Stimulated activated naive CD4-positive, alpha-beta T cell (primary cell): Measurements from ENCODE around the gene FAM78A.
"Not testable (repeated sequence)": the region's sequence is repeated elsewhere in the genome, so short reads cannot be mapped to it uniquely, and the experiment has no call there.

Experiments
- DNase-seq, 6 experiments: peaks; one replicate each; lab custom pipeline; 2025; lab: John Stamatoyannopoulos, UW

FAM78A gene

GRCh38 chr9:131266266-131267229 is 9.8 kb downstream of the FAM78A start:
- DNase-seq = peak in 5 of 6 experiments; percentile 36 to 60 (median 49)

GRCh38 chr9:131264231-131264630 is 12.1 kb downstream of the FAM78A start:
- peak in 5 of 6 experiments; percentile 33 to 60 (median 48) for DNase-seq

DNA sequence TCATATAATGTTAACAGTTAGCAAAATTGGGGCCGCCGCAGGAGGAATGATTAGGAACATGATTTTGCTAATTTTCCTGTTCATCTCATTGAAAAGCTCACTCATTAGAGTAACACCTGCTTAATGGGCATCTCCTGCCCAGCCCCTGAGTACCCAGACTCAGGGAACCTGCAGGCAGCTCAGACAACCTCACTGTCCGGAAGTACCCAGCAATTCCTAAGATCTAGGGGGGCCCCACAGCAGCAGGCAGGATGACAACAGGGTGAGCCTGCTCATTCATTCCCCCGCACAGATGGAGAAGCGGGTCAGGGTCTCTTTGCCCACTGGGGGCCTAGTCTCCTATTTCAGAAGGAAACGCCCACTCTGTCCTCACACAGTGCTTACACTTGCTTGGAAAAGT is 12.6 kb downstream of the FAM78A start:
- DNase-seq = no peak

GRCh38 chr9:131263033-131263343 is 13.3 kb downstream of the FAM78A start:
- DNase-seq = not testable (repeated sequence)

DNA sequence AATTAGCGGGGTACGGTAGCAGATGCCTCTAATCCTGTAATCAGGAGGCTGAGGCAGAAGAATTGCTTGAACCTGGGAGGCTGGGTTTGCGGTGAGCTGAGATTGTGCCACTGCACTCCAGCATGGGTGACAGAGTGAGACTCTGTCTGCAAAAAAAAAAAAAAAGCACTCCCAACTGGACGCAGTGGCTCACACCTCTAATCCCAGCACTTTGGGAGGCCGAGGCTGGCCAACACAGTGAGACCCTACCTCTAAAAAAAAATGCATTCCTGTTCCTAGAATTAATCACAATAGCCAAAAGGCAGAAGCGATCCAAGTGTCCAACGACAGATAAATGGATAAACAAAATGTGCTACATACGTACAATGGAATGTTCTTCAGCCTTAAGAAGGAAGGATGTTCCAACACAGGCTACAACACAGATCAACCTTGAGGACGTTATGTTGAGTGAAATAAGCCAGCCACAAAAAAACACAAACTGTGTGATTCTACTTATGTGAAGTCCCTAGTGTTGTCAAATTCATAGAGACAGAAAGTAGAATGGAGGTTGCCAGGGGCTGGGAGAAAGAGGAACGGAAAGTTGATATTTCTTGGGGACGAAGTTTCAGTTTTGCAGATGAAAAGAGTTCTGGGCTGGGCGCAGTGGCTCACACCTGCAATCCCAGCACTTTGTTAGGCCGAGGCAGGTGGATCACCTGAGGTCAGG is 13.8 kb downstream of the FAM78A start:
- DNase-seq = peak in 1 of 6 experiments; percentile 11

GRCh38 chr9:131260751-131261452 is 15.4 kb downstream of the FAM78A start:
- DNase-seq = no peak

DNA sequence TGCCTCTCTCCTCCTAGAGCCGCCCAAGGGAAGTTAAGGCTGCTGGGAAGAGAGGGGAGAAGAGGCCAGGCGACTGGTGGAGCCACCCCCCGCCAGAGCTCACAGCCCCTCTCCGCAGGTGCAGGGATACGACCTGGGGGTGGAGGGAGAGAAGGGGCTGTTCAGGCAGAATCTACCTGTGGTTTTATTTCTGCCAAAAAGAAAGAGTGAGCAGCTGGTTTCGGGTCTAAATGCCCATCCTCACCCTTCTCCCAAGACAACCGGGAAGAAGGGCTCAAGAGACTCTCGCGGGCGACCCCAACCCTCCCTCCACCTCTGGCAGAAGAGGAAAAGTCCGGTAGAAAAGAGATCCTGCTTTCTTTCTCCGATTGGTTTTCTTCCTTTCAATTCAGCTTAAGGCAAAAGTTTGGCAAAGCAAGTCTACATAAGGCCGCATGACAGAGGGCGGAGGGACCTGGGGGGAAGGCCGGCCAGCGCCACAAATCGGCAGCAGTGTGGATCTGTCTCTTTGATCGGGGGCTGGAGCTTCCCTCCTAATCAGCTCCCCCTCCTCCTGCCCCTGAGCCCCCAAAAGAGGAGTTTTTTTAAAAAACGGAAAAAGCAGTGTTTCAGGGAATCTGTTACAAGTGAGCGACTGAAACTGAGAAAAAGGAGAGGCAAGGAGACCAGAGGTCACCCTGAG is 16.3 kb downstream of the FAM78A start:
- DNase-seq = no peak

DNA sequence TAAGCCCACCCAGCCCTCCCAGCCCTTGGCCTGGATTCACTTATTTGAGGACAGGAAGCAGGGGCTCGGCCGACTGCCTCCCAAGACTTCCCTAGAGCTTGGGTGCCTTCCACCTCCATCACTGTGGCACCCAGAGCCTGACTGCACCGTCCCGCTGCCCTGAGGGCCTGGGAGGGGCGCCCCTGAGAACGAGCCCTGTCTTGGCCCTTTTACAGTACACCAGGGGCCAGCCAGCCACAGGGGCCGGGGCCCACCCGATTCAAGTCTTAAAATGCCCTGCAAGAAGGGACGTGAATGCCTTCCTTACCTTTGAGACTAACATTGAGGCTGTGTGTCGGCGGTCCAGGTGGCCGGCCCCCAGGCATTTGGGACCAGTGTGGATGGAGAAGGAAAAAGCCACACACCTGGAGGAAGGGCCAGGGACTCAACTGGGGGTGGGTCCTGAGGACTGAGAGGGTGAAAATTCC is 16.8 kb downstream of the FAM78A start:
- DNase-seq = no peak

DNA sequence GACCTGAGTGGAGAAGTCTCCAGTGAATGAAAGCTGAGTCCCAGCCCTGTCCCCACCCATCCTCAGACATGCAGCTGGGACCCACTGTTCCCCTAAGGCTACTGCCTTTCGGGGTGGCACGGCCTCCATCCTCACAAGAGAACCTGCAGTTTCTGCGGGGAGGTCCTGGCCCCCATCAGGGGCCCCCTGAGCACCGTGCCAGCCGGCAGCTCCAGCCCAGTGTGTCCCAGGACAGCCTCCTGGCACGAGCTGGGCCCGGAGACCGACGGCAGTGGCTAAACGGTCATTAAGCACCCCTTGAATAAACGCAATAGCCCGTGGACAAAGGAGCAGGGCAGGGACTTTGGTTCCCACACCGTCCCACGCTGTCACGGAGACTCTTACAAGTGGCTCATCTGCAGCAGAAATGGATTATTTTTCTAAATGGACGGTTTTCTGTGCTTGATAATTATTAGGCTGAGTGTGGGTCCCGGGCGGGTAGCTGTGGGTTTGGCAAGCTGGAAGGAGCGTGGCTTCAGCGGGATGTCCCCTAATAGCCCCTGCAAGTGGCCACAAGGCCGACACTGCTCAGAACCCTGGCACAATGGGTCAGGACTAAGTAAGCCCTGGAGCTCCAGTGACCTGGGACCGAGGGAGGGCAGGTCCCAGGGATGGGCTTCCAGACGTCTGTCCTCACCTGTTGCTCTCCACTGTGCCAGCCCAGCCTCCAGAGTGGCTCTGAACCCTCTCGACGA is 17.4 kb downstream of the FAM78A start:
- no peak for DNase-seq

- DNase-seq = no peak
Measured at GRCh38 chr9:131258186-131258585, 18.1 kb downstream of the FAM78A start.

- no peak for DNase-seq
Measured at GRCh38 chr9:131257266-131258025, 18.9 kb downstream of the FAM78A start.

DNA sequence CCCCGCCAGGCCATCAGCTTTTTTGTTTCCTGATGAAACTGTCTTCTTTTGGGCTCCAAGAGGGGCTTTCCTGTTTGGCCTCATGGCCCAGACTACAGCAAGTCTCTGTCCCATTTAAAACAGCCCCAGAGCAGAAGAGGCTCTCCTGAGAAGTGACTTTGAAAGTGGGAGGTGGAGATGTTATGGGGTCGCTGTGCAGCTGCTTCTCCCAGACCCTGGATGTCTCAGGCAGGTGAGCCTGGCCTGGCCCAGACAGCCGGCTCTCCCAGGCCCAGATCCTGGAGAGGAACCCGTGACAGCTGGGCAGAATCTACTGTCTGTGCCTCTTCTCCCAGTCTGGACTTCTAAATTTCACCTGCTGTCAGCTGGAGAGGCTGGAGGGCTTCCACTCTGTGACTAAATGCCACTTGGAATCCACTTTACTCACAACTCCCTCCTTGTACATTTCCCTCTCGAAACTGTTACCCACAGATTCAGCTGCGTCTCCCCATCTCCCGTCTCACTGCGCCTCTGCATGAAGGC is 20.6 kb downstream of the FAM78A start:
- DNase-seq = peak in 1 of 6 experiments; percentile 22

DNA sequence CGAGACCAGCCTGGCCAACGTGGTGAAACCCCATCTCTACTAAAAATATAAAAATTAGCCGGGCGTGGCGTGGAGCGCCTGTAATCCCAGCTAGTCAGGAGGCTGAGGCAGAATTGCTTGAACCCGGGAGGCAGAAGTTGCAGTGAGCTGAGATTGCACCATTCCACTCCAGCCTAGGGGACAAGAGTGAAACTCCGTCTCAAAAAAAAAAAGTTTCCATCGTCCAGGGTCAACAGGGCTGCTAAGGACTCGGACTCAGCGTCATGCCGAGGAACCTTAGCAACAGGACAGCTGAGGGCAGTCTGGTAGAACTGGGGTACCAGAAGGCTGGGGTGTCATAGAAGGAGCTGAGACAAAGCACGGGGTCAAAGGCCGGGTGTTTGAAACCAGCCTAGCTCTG is 21.7 kb downstream of the FAM78A start:
- no peak for DNase-seq

GRCh38 chr9:131253891-131254491 is 22.3 kb downstream of the FAM78A start:
- DNase-seq = no peak

- no peak for DNase-seq
Measured at GRCh38 chr9:131252120-131252519, 24.2 kb downstream of the FAM78A start.

DNA sequence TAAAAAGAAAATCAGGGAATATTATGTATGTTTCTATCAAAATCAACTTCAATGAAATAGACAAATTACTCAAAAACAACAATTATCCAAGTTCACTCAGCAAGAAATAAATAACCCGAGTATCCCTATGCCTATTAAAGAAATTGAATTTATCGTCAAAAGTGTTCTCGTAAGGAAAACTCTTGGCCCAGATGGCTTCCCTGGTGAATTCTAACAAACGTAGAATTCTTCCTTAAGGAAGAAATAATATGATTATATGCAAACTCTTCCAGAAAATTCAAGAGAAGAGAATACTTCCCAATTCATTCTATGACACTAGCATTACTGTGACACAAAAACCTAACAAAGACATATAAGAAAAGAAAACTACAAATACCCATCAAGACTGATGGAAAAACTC is 29.7 kb downstream of the FAM78A start:
- no peak for DNase-seq

GRCh38 chr9:131244331-131244730 is 32.0 kb downstream of the FAM78A start:
- not testable (repeated sequence) for DNase-seq

GRCh38 chr9:131240047-131240921 is 36.0 kb downstream of the FAM78A start:
- DNase-seq = no peak
